Thyroid gland (tissue), 4 donors: ENCODE results near the gene RPRM.
"Not testable (repeated sequence)": the region's sequence is repeated elsewhere in the genome, so short reads cannot be mapped to it uniquely, and the experiment has no call there.

ENCODE experiments used
- CTCF ChIP-seq, 6 experiments: fragments of 200-600 bp in 3 of 6; fragments of 450-650 bp in 3 of 6; sonication (generic) in 3 of 6; IDR thresholded peaks; one replicate each; pipeline ENCODE4 v1.5.1; 2016 to 2019; ENCODE audit warnings: antibody characterized with exemption in 6 of 6, mild to moderate bottlenecking in 2 of 6, inconsistent platforms in 1 of 6, moderate library complexity in 1 of 6
- POLR2A ChIP-seq, 2 donors: fragments of 450-650 bp; IDR thresholded peaks; one replicate each; pipeline ENCODE4 v1.6.1; 2017; ENCODE audit warnings: antibody characterized with exemption in 2 of 2, mild to moderate bottlenecking in 2 of 2, moderate library complexity in 1 of 2

- TF ChIP-seq POLR2A, CTCF (IDR thresholded peaks at IDR 0.05): not testable (repeated sequence)
Observed at GRCh38 chr2:153442616-153443015, 35.9 kb downstream of the RPRM start.
